HCT116 (cell line): ENCODE results near the gene RPTOR. TPM values are rescaled to one million over a fixed set of nuclear protein-coding genes. Genes with fewer than 3 reads are reported as not detected.
A peak's percentile ranks its signal among the peaks of the same experiment; 100 is the strongest.

Experiments
- ATAC-seq: fragments of 200-7000 bp; cut with Tn5 transposase; 2 replicates; pipeline ENCODE4 v1.9.1; 2020; ENCODE audit warnings: mild to moderate bottlenecking, moderate library complexity
- BruUV-seq: library from RNA; stranded (reverse); fragments of 400-500 nt; replicated peaks from 2 replicates; lab custom pipeline; 2021; lab: Mats Ljungman, UMichigan
- CTCF ChIA-PET: fragments of 300-600 bp; sonication (Branson Sonifier 250); formaldehyde crosslinking; loops from one replicate; lab custom pipeline; 2021; ENCODE audit warnings: antibody characterized with exemption; lab: Charles Lee
- POLR2A ChIA-PET: fragments of 300-600, 350-600 bp; sonication (Branson Sonifier 250); formaldehyde crosslinking; loops from one replicate; lab custom pipeline; 2021; ENCODE audit warnings: antibody characterized with exemption; lab: Charles Lee
- RAD21 ChIA-PET, 2 experiments: fragments of 300-600 bp; sonication (Branson Sonifier 250); formaldehyde crosslinking; loops; one replicate each; lab custom pipeline; 2023; ENCODE audit warnings: low total read pairs in 2 of 2; ENCODE audit not compliant: uncharacterized antibody in 2 of 2, unreplicated experiment in 2 of 2, low non-redundant PET in 1 of 2; lab: Charles Lee
- DNase-seq: peaks from one replicate; pipeline ENCODE4 v3.0.0-alpha.2; 2010; ENCODE audit warnings: low read depth, low spot score
- H2AFZ ChIP-seq: fragments of 200-600 bp; shearing (Covaris generic), sonication (generic); 2 replicates; pipeline ENCODE4 v1.6.1; 2017; ENCODE audit warnings: low read depth, mixed run types, mixed read lengths, antibody characterized with exemption, low read length; ENCODE audit not compliant: poor library complexity, severe bottlenecking
- H3K27ac ChIP-seq: 2 replicates; pipeline ENCODE4 v1.5.1; 2012; ENCODE audit warnings: low read depth, low read length
- H3K27me3 ChIP-seq: fragments of 200-600 bp; sonication (generic); 2 replicates; pipeline ENCODE4 v1.6.1; 2016; ENCODE audit warnings: mixed run types, low read length, mixed read lengths; ENCODE audit not compliant: insufficient read depth
- H3K36me3 ChIP-seq, 2 experiments: fragments of 200-500 bp in 1 of 2; fragments of 200-600 bp in 1 of 2; sonication (Bioruptor generic) in 1 of 2; sonication (generic) in 1 of 2; 2 replicates each; pipeline versions ENCODE4 v1.5.1 to v1.6.1; 2014 to 2016; ENCODE audit warnings: low read length in 2 of 2, inconsistent platforms in 1 of 2, mixed read lengths in 1 of 2, mixed run types in 1 of 2; ENCODE audit not compliant: insufficient read depth in 2 of 2, control insufficient read depth in 1 of 2
- H3K4me1 ChIP-seq, 2 experiments: fragments of 200-600 bp in 1 of 2; sonication (generic) in 1 of 2; 2 replicates each; pipeline versions ENCODE4 v1.5.1 to v1.6.1; 2012 to 2017; ENCODE audit warnings: low read length in 2 of 2, inconsistent platforms in 1 of 2, mild to moderate bottlenecking in 1 of 2, mixed read lengths in 1 of 2, mixed run types in 1 of 2, moderate library complexity in 1 of 2; ENCODE audit not compliant: insufficient read depth in 2 of 2, control insufficient read depth in 1 of 2
- H3K4me2 ChIP-seq: fragments of 200-600 bp; sonication (generic); 2 replicates; pipeline ENCODE4 v1.6.1; 2017; ENCODE audit warnings: mixed run types, low read length, mixed read lengths
- H3K4me3 ChIP-seq, 2 experiments: fragments of 200-600 bp in 1 of 2; sonication (generic) in 1 of 2; replicated peaks in 1 of 2; 2 replicates each; pipeline ENCODE4 v1.5.1; 2011 to 2016; ENCODE audit warnings: low read length in 2 of 2, control low read depth in 1 of 2, low read depth in 1 of 2, mild to moderate bottlenecking in 1 of 2, mixed read lengths in 1 of 2, mixed run types in 1 of 2
- H3K79me2 ChIP-seq: fragments of 200-600 bp; sonication (generic); 2 replicates; pipeline ENCODE4 v1.6.1; 2017; ENCODE audit warnings: mild to moderate bottlenecking, mixed run types, low read length, moderate library complexity, mixed read lengths; ENCODE audit not compliant: insufficient read depth
- H3K9ac ChIP-seq: fragments of 200-600 bp; sonication (generic); 2 replicates; pipeline ENCODE4 v1.6.1; 2016; ENCODE audit warnings: low read length, mixed read lengths
- H3K9me2 ChIP-seq: fragments of 200-600 bp; sonication (generic), shearing (Covaris generic); 2 replicates; pipeline ENCODE4 v1.6.1; 2017; ENCODE audit warnings: mixed run types, mild to moderate bottlenecking, moderate library complexity; ENCODE audit not compliant: insufficient read depth
- H3K9me3 ChIP-seq, 2 experiments: fragments of 200-500 bp in 1 of 2; fragments of 200-600 bp in 1 of 2; sonication (Bioruptor generic) in 1 of 2; sonication (generic) in 1 of 2; 2 replicates each; pipeline ENCODE4 v1.6.1; 2014 to 2017; ENCODE audit warnings: low read length in 2 of 2, mixed read lengths in 2 of 2, inconsistent platforms in 1 of 2, low read depth in 1 of 2, mild to moderate bottlenecking in 1 of 2, mixed run types in 1 of 2, moderate library complexity in 1 of 2; ENCODE audit not compliant: control insufficient read depth in 1 of 2, insufficient read depth in 1 of 2
- H4K20me1 ChIP-seq: fragments of 200-600 bp; sonication (generic), shearing (Covaris generic); 2 replicates; pipeline ENCODE4 v1.6.1; 2017; ENCODE audit warnings: mixed run types, mild to moderate bottlenecking, moderate library complexity; ENCODE audit not compliant: insufficient read depth
- RAD21 ChIP-seq: IDR thresholded peaks from 2 replicates; pipeline ENCODE4 v1.6.1; 2012; ENCODE audit warnings: low read depth, mild to moderate bottlenecking
- YY1 ChIP-seq: IDR thresholded peaks from 2 replicates; pipeline ENCODE4 v1.6.1; 2011; ENCODE audit warnings: low read length, low read depth, moderate library complexity, mild to moderate bottlenecking; ENCODE audit not compliant: insufficient replicate concordance; ENCODE audit errors: extremely low read depth
- intact Hi-C: fragments of 100-400 bp; cut with micrococcal nuclease; formaldehyde crosslinking; loops from 2 replicates; pipeline ENCODE4 v1.10.0; 2022
- total RNA-seq: library from RNA; stranded (reverse); gene quantifications from one replicate; pipeline ENCODE4 v1.2.1, GENCODE V29; 2021; ENCODE audit not compliant: unreplicated experiment
- TF ChIP-seq, protein P1 (sequence below), 3 experiments: fragments of 200-600 bp in 1 of 3; sonication (generic) in 1 of 3; IDR thresholded peaks in 2 of 3; conservative IDR thresholded peaks in 1 of 3; 2 replicates each; pipeline ENCODE4 v1.5.1; 2012 to 2017; ENCODE audit warnings: low read depth in 2 of 3, low read length in 2 of 3, antibody characterized with exemption in 1 of 3, borderline replicate concordance in 1 of 3, control low read depth in 1 of 3, mild to moderate bottlenecking in 1 of 3, mixed read lengths in 1 of 3, mixed run types in 1 of 3, moderate library complexity in 1 of 3; ENCODE audit not compliant: insufficient read depth in 1 of 3

The RPTOR gene
- total RNA-seq, 1 experiment from 2014 or later = 69.5 TPM

DNA sequence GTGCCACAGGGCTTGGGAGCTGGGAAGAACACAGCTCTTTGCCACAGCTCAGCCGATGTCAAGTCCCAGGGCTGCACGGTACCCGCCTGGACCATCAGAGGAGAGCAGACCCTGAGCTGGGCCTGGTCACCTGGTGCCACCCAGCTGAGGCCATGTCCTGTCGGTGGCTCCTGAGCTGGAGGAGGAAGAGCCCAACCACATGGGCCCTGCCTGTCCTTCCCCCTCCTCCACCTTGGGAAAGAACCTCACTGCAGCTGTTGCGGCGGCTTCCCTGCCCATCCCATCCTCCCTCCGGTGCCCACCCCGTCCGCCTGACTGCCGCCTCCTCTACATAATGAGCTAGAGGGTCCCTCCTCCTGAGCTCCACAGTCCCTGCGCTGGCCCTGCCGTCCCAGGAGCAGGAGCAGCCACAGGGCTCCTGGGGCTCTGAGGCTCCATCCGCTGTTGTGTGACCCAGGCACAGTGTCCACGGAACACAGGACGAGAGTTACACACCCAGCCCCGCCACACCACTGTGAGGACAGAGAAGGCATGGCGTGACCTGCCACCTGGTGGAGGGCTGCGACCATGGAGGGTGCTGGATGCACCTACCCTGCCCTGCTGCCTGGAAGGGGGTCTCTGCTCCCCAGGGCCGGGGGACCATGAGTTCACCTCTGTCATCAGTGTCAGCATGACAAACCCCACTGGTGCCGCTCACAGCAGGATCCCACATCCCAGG lies 425.6 kb downstream of the RPTOR start:
- CTCF ChIA-PET = interaction anchor here (0.9 to 1.9 kb wide), 5 partner anchors 9 to 546 kb away, joined by 3 to 16 read pairs (median 3); no protein-coding TSS in a partner anchor
- TF ChIP-seq, protein P1, sequence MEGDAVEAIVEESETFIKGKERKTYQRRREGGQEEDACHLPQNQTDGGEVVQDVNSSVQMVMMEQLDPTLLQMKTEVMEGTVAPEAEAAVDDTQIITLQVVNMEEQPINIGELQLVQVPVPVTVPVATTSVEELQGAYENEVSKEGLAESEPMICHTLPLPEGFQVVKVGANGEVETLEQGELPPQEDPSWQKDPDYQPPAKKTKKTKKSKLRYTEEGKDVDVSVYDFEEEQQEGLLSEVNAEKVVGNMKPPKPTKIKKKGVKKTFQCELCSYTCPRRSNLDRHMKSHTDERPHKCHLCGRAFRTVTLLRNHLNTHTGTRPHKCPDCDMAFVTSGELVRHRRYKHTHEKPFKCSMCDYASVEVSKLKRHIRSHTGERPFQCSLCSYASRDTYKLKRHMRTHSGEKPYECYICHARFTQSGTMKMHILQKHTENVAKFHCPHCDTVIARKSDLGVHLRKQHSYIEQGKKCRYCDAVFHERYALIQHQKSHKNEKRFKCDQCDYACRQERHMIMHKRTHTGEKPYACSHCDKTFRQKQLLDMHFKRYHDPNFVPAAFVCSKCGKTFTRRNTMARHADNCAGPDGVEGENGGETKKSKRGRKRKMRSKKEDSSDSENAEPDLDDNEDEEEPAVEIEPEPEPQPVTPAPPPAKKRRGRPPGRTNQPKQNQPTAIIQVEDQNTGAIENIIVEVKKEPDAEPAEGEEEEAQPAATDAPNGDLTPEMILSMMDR (IDR thresholded peaks at IDR 0.05 in 2 of 3, conservative IDR thresholded peaks at IDR 0.05 in 1 of 3; ENCODE audit: borderline replicate concordance in 1 of 3, insufficient read depth in 1 of 3, low read depth in 2 of 3, low read length in 2 of 3) = peak; percentile 67 to 75 (median 70)
- peak; percentile 88 for TF ChIP-seq RAD21
- TF ChIP-seq YY1 = no peak
- intact Hi-C loops = loop anchor here (1.0 kb wide), 1 partner anchor 543 kb away; no protein-coding TSS in a partner anchor
- no peaks in the 10 kb centered on the region for H3K27me3 ChIP-seq
- H4K20me1 ChIP-seq = no peaks in the 10 kb centered on the region
- POLR2A ChIA-PET = no interaction called here
- H2AFZ ChIP-seq = no peak overlapping the region
- no TSS peak for BruUV-seq
- H3K4me2 ChIP-seq = no peak overlapping the region
- H3K9me2 ChIP-seq = no peaks in the 10 kb centered on the region
- H3K9me3 ChIP-seq = no peaks in the 10 kb centered on the region
- no peak overlapping the region for H3K4me3 ChIP-seq
- H3K36me3 ChIP-seq = no peaks in the 10 kb centered on the region
- RAD21 ChIA-PET = interaction anchor here in 1 of 2 experiments (2.1 kb wide), 1 partner anchor 543 kb away, joined by 6 read pairs; no protein-coding TSS in a partner anchor
- H3K4me1 ChIP-seq = no peaks in the 10 kb centered on the region
- H3K79me2 ChIP-seq = no peaks in the 10 kb centered on the region
- DNase-seq = no peak
- no peak overlapping the region for H3K9ac ChIP-seq
- H3K27ac ChIP-seq = no peak overlapping the region
- peak; percentile 78 for ATAC-seq
